Esophagus squamous epithelium (tissue), 5 donors: ENCODE data around the gene SH3YL1. TPM values are rescaled to one million over a fixed set of nuclear protein-coding genes. Genes with fewer than 3 reads are reported as not detected.
"Not testable (repeated sequence)": the region's sequence is repeated elsewhere in the genome, so short reads cannot be mapped to it uniquely, and the experiment has no call there.

ENCODE experiments used
- DNase-seq: peaks from one replicate; lab custom pipeline; 2025; lab: John Stamatoyannopoulos, UW
- H3K27ac ChIP-seq, 4 donors: fragments of 200-600 bp; sonication (generic); one replicate each; pipeline ENCODE4 v1.5.1; 2016 to 2019; ENCODE audit warnings: mild to moderate bottlenecking in 1 of 4
- H3K27me3 ChIP-seq, 4 donors: fragments of 200-600 bp; sonication (generic); 1 replicate in 3 of 4; 2 replicates in 1 of 4; pipeline versions ENCODE4 v1.5.1 to v1.6.0; 2017 to 2021; ENCODE audit warnings: antibody characterized with exemption in 1 of 4
- H3K36me3 ChIP-seq, 3 donors: fragments of 200-600 bp; sonication (generic); one replicate each; pipeline ENCODE4 v1.5.1; 2016 to 2019
- H3K4me1 ChIP-seq, 3 donors: fragments of 200-600 bp; sonication (generic); one replicate each; pipeline ENCODE4 v1.5.1; 2017 to 2019
- H3K4me3 ChIP-seq, 4 donors: fragments of 200-600 bp; sonication (generic); 1 replicate in 3 of 4; 2 replicates in 1 of 4; pipeline ENCODE4 v1.5.1; 2016 to 2019; ENCODE audit warnings: mild to moderate bottlenecking in 2 of 4, moderate library complexity in 1 of 4
- H3K9me3 ChIP-seq, 3 donors: fragments of 200-600 bp; sonication (generic); one replicate each; pipeline ENCODE4 v1.5.1; 2016 to 2019
- CTCF ChIP-seq, 6 experiments: fragments of 450-650 bp in 4 of 6; fragments of 200-600 bp in 2 of 6; sonication (generic) in 2 of 6; IDR thresholded peaks; one replicate each; pipeline ENCODE4 v1.5.1; 2016 to 2019; ENCODE audit warnings: antibody characterized with exemption in 6 of 6, mild to moderate bottlenecking in 4 of 6, moderate library complexity in 4 of 6
- POLR2A ChIP-seq, 4 donors: fragments of 450-650 bp; IDR thresholded peaks; one replicate each; pipeline ENCODE4 v1.6.1; 2017; ENCODE audit warnings: antibody characterized with exemption in 4 of 4, mild to moderate bottlenecking in 4 of 4, moderate library complexity in 3 of 4
- WGBS, 2 donors: methylation state at CpG; one replicate each; pipeline ENCODE4 v1.1.5; 2018; 5-methylcytosine and 5-hydroxymethylcytosine counted together
- intact Hi-C: fragments of 100-400 bp; cut with DNase I; formaldehyde crosslinking; loops from one replicate; pipeline ENCODE4 v1.15.0; 2022
- total RNA-seq, 4 donors: library from RNA; depleted of rRNA; stranded (reverse); fragments of >200 nt; gene quantifications; one replicate each; pipeline ENCODE4 v1.1.0, GENCODE V29; 2016
- donor health status: DM: yes; HTN: yes; CAD: no.

The SH3YL1 gene
- total RNA-seq, 4 donors from 2014 or later, result 64.9 to 99.6 (median 81.1) TPM

- Histone ChIP-seq H3K36me3 (no peaks in the 10 kb centered on the region), H3K4me3 (no peak overlapping the region), H3K4me1 (peaks cover 0 to 14% (median 3%) of the 10 kb centered on the region in 3 donors), H3K9me3 (no peaks in the 10 kb centered on the region), H3K27ac (no peak overlapping the region), H3K27me3 (no peaks in the 10 kb centered on the region)
- intact Hi-C loops, result no loop called here
- DNase-seq, result no peak
- WGBS, 2 donors, result 60 to 81% methylated on average over 2 of the region's 2 CpGs
- TF ChIP-seq CTCF (IDR thresholded peaks at IDR 0.05) (no peak), POLR2A (IDR thresholded peaks at IDR 0.05) (no peak)
Observed at GRCh38 chr2:177733-178132, 86.1 kb downstream of the SH3YL1 start.

GRCh38 chr2:176917-177316 lies 86.9 kb downstream of the SH3YL1 start:
- Histone ChIP-seq H3K4me1 (peaks cover 0 to 14% (median 3%) of the 10 kb centered on the region in 3 donors), H3K36me3 (no peaks in the 10 kb centered on the region), H3K4me3 (no peak overlapping the region), H3K27me3 (no peaks in the 10 kb centered on the region), H3K9me3 (no peaks in the 10 kb centered on the region), H3K27ac (no peak overlapping the region)
- 7 to 43% methylated on average over 1 of the region's 1 CpG for WGBS, 2 donors
- no peak for DNase-seq
- intact Hi-C loops, result no loop called here
- TF ChIP-seq CTCF (IDR thresholded peaks at IDR 0.05) (no peak), POLR2A (IDR thresholded peaks at IDR 0.05) (no peak)

- Histone ChIP-seq H3K27me3 (no peaks in the 10 kb centered on the region), H3K36me3 (no peaks in the 10 kb centered on the region), H3K4me1 (peaks cover 0 to 14% (median 3%) of the 10 kb centered on the region in 3 donors), H3K4me3 (no peak overlapping the region), H3K9me3 (no peaks in the 10 kb centered on the region), H3K27ac (no peak overlapping the region)
- intact Hi-C loops, result no loop called here
- WGBS, 2 donors, result 26 to 37% methylated on average over 16 of the region's 16 CpGs
- TF ChIP-seq CTCF (IDR thresholded peaks at IDR 0.05), result no peak
- no peak for TF ChIP-seq POLR2A (IDR thresholded peaks at IDR 0.05)
- DNase-seq, result no peak
Observed at GRCh38 chr2:175880-176820, 87.7 kb downstream of the SH3YL1 start.

GRCh38 chr2:175161-175786 lies 88.6 kb downstream of the SH3YL1 start:
- no peak for DNase-seq
- Histone ChIP-seq H3K36me3 (no peaks in the 10 kb centered on the region), H3K4me1 (peaks cover 0 to 14% (median 3%) of the 10 kb centered on the region in 3 donors), H3K27ac (no peak overlapping the region), H3K4me3 (no peak overlapping the region), H3K27me3 (no peaks in the 10 kb centered on the region), H3K9me3 (no peaks in the 10 kb centered on the region)
- intact Hi-C loops, result no loop called here
- TF ChIP-seq POLR2A (IDR thresholded peaks at IDR 0.05) (no peak), CTCF (IDR thresholded peaks at IDR 0.05) (no peak)
- WGBS, 2 donors, result 60 to 71% methylated on average over 8 of the region's 8 CpGs

GRCh38 chr2:172120-172519 lies 91.7 kb downstream of the SH3YL1 start:
- H3K27me3 ChIP-seq, H3K9me3 ChIP-seq, H3K27ac ChIP-seq, H3K36me3 ChIP-seq, intact Hi-C loops, H3K4me3 ChIP-seq, DNase-seq: not testable (repeated sequence)
- H3K4me1 ChIP-seq, result peaks cover 0 to 12% (median 3%) of the 10 kb centered on the region in 3 donors
- 68 to 69% methylated on average over 8 to 9 of the region's 9 CpGs for WGBS, 2 donors
